GM12878 (cell line): Measurements from ENCODE around the gene HEMK1.

ENCODE experiments used
- BHLHE40 ChIP-seq, 2 experiments: fragments of 450-650 bp in 1 of 2; IDR thresholded peaks; 2 replicates each; pipeline ENCODE4 v1.6.1; 2011 to 2017; ENCODE audit warnings: low read depth in 2 of 2, borderline replicate concordance in 1 of 2, improper control_type of control experiment in 1 of 2, low read length in 1 of 2, mild to moderate bottlenecking in 1 of 2
- BMI1 ChIP-seq: fragments of 450-650 bp; IDR thresholded peaks from 2 replicates; pipeline ENCODE4 v1.6.1; 2016; ENCODE audit warnings: mild to moderate bottlenecking, moderate library complexity, borderline replicate concordance
- BRCA1 ChIP-seq: IDR thresholded peaks from 2 replicates; pipeline ENCODE4 v1.6.1; 2011; ENCODE audit warnings: low read depth, low read length, improper control_type of control experiment
- CTCF ChIP-seq, 3 experiments: IDR thresholded peaks in 2 of 3; conservative IDR thresholded peaks in 1 of 3; 2 replicates each; pipeline ENCODE4 v1.5.1; 2011; ENCODE audit warnings: low read depth in 3 of 3, low read length in 3 of 3, mild to moderate bottlenecking in 3 of 3, control low read depth in 2 of 3, moderate library complexity in 2 of 3, inconsistent platforms in 1 of 3, mixed read lengths in 1 of 3; ENCODE audit not compliant: control insufficient read depth in 2 of 3, insufficient read depth in 1 of 3; ENCODE audit errors: extremely low read depth in 1 of 3
- NR2C2 ChIP-seq: IDR thresholded peaks from 2 replicates; pipeline ENCODE4 v1.6.1; 2011; ENCODE audit warnings: borderline replicate concordance, low read depth; ENCODE audit not compliant: control insufficient read depth, insufficient read length
- PBX3 ChIP-seq: IDR thresholded peaks from 2 replicates; pipeline ENCODE4 v1.6.1; 2011; ENCODE audit warnings: mild to moderate bottlenecking, low read depth, low read length, moderate library complexity; ENCODE audit not compliant: insufficient replicate concordance
- POLR2A ChIP-seq: IDR thresholded peaks from 2 replicates; pipeline ENCODE4 v1.6.1; 2011; ENCODE audit warnings: low read depth, mild to moderate bottlenecking, low read length
- REST ChIP-seq: IDR thresholded peaks from 2 replicates; pipeline ENCODE4 v1.6.1; 2012; ENCODE audit warnings: mild to moderate bottlenecking, low read depth, low read length

- no peak for TF ChIP-seq PBX3
- no peak for TF ChIP-seq CTCF (IDR thresholded peaks at IDR 0.05 in 2 of 3, conservative IDR thresholded peaks at IDR 0.05 in 1 of 3; ENCODE audit: control insufficient read depth in 2 of 3, extremely low read depth in 1 of 3, insufficient read depth in 1 of 3, low read depth in 3 of 3, low read length in 3 of 3)
- TF ChIP-seq BRCA1: no peak
- TF ChIP-seq BHLHE40 (IDR thresholded peaks at IDR 0.05; ENCODE audit: borderline replicate concordance in 1 of 2, low read depth in 2 of 2, low read length in 1 of 2): no peak
- no peak for TF ChIP-seq REST
- TF ChIP-seq BMI1: no peak
- TF ChIP-seq NR2C2: no peak
- TF ChIP-seq POLR2A: no peak
Measured at GRCh38 chr3:50549226-50549625, 20.1 kb upstream of the HEMK1 start.
